SK-N-SH treated with all-trans-retinoic acid at 6 μM for 48 hours (cell line): ENCODE data around the gene TMEM203.
A peak's percentile ranks its signal among the peaks of the same experiment; 100 is the strongest.

Source experiments
- ATAC-seq: fragments of 200-7000 bp; cut with Tn5 transposase; 3 replicates; pipeline ENCODE4 v1.9.1; 2020; ENCODE audit warnings: mild to moderate bottlenecking, moderate library complexity
- ARNTL ChIP-seq: fragments of 450-650 bp; formaldehyde crosslinking; IDR thresholded peaks from 2 replicates; pipeline ENCODE4 v1.5.0; 2020; ENCODE audit warnings: low read depth, mild to moderate bottlenecking, moderate library complexity, borderline replicate concordance
- CREB5 ChIP-seq: fragments of 250-450 bp; sonication (Bioruptor Pico); IDR thresholded peaks from 2 replicates; pipeline ENCODE4 v1.5.1; 2020; ENCODE audit warnings: low read depth, mild to moderate bottlenecking, moderate library complexity
- ESRRG ChIP-seq: fragments of 250-450 bp; sonication (Bioruptor Pico); IDR thresholded peaks from 2 replicates; pipeline ENCODE4 v1.6.1; 2021; ENCODE audit warnings: mild to moderate bottlenecking
- OSR1 ChIP-seq: fragments of 250-450 bp; sonication (Bioruptor Pico); IDR thresholded peaks from 2 replicates; pipeline ENCODE4 v1.8.0; 2022; ENCODE audit warnings: moderate library complexity, mild to moderate bottlenecking, inconsistent platforms
- PATZ1 ChIP-seq: fragments of 250-450 bp; sonication (Bioruptor Pico); IDR thresholded peaks from 2 replicates; pipeline ENCODE4 v1.8.0; 2020; ENCODE audit warnings: mild to moderate bottlenecking, moderate library complexity, borderline replicate concordance
- RARB ChIP-seq: fragments of 250-450 bp; sonication (Bioruptor Pico); IDR thresholded peaks from 2 replicates; pipeline ENCODE4 v1.8.0; 2021; ENCODE audit warnings: mild to moderate bottlenecking, moderate library complexity
- SNAI2 ChIP-seq: fragments of 250-450 bp; sonication (Bioruptor Pico); IDR thresholded peaks from 2 replicates; pipeline ENCODE4 v1.5.0; 2020; ENCODE audit warnings: mild to moderate bottlenecking, moderate library complexity
- TCF4 ChIP-seq: fragments of 250-450 bp; sonication (Bioruptor Pico); IDR thresholded peaks from 2 replicates; pipeline ENCODE4 v1.8.0; 2021; ENCODE audit warnings: mild to moderate bottlenecking, moderate library complexity, borderline replicate concordance
- TOX ChIP-seq: fragments of 250-450 bp; sonication (Bioruptor Pico); IDR thresholded peaks from 2 replicates; pipeline ENCODE4 v1.8.0; 2021; ENCODE audit warnings: mild to moderate bottlenecking, moderate library complexity, borderline replicate concordance
- ZC3H10 ChIP-seq: fragments of 250-450 bp; sonication (Bioruptor Pico); IDR thresholded peaks from 2 replicates; pipeline ENCODE4 v1.5.1; 2021; ENCODE audit warnings: mild to moderate bottlenecking, moderate library complexity
- ZFP3 ChIP-seq: fragments of 250-450 bp; sonication (Bioruptor Pico); IDR thresholded peaks from 2 replicates; pipeline ENCODE4 v1.5.0; 2020; ENCODE audit warnings: mild to moderate bottlenecking, moderate library complexity
- ZNF565 ChIP-seq: fragments of 450-650 bp; formaldehyde crosslinking; conservative IDR thresholded peaks from 2 replicates; pipeline ENCODE4 v1.5.0; 2020; ENCODE audit warnings: low read depth, mild to moderate bottlenecking, moderate library complexity
- ZNF8 ChIP-seq: fragments of 450-650 bp; formaldehyde crosslinking; IDR thresholded peaks from 2 replicates; pipeline ENCODE4 v1.5.0; 2020; ENCODE audit warnings: mild to moderate bottlenecking, moderate library complexity
- TF ChIP-seq, protein P1 (sequence below): fragments of 250-450 bp; sonication (Bioruptor Pico); IDR thresholded peaks from 2 replicates; pipeline ENCODE4 v1.5.0; 2020; ENCODE audit warnings: mild to moderate bottlenecking, moderate library complexity

The TMEM203 gene, protein sequence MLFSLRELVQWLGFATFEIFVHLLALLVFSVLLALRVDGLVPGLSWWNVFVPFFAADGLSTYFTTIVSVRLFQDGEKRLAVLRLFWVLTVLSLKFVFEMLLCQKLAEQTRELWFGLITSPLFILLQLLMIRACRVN

DNA sequence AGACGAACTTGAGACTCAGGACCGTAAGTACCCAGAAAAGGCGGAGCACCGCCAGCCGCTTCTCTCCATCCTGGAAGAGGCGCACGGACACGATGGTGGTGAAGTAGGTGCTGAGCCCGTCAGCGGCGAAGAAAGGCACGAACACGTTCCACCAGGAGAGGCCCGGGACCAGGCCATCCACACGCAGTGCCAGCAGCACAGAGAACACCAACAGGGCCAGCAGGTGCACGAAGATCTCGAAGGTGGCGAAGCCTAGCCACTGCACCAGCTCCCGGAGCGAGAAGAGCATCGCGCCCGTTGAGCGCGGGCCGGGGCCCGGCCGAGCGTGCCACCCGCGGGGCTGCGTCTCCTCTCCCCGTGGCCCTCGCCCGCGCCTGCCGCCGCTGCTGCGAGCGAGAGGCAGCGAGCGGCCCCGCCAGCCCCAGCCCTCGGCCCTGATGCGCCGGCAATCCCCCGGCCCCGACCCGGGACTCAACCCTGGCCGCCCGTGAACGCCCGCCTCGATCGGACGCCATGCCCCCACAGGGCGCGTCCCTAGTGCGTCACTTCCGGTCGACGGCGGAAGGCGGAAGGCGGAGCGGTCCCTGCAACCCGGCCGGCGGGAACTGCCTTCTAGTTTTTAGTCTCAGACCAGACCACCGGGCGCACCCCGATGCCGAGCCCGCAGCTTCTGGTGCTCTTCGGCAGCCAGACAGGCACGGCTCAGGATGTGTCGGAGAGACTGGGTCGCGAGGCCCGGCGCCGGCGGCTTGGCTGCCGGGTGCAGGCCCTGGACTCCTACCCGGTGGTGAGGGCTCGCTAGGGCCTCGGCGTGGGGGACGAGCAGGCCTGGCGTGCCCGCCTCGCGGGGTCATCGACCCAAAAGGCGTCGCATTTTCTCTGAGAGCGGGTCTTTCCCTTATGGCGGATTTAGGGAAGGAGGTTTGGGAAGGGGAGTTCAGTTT is at the start of gene TMEM203, which contains the start of gene NDOR1:
Gene TMEM203 (minus strand): TSS at position 523 of the 944 bp plus-strand sequence. CDS start 234 bp downstream, at position 289.
Gene NDOR1 (plus strand): TSS at position 575 of the 944 bp plus-strand sequence. CDS start 78 bp downstream, at position 653.
- ATAC-seq = peak; percentile 53
- TF ChIP-seq OSR1 (no peak), ZNF565 (CRISPR knock-in tag) (no peak), SNAI2 (CRISPR knock-in tag) (no peak), ZFP3 (0 out of 2 replicates have a peak, but pooled peaks have one; percentile 32), CREB5 (CRISPR knock-in tag) (no peak)

- peak; percentile 83 for ATAC-seq
- no peak for TF ChIP-seq ESRRG
- 0 out of 2 replicates have a peak, but pooled peaks have one; percentile 15 for TF ChIP-seq ZC3H10
These were observed 49.4 kb upstream of the TMEM203 start, which contains the start of gene NELFB for GRCh38 chr9:137254624-137255447. Gene NELFB, plus strand, starts transcription at chr9:137255327.

GRCh38 chr9:137253717-137254623 is 48.5 kb upstream of the TMEM203 start:
- TF ChIP-seq ZFP3 = peak; percentile 97
- TF ChIP-seq CREB5 (CRISPR knock-in tag) = no peak
- TF ChIP-seq, protein P1, sequence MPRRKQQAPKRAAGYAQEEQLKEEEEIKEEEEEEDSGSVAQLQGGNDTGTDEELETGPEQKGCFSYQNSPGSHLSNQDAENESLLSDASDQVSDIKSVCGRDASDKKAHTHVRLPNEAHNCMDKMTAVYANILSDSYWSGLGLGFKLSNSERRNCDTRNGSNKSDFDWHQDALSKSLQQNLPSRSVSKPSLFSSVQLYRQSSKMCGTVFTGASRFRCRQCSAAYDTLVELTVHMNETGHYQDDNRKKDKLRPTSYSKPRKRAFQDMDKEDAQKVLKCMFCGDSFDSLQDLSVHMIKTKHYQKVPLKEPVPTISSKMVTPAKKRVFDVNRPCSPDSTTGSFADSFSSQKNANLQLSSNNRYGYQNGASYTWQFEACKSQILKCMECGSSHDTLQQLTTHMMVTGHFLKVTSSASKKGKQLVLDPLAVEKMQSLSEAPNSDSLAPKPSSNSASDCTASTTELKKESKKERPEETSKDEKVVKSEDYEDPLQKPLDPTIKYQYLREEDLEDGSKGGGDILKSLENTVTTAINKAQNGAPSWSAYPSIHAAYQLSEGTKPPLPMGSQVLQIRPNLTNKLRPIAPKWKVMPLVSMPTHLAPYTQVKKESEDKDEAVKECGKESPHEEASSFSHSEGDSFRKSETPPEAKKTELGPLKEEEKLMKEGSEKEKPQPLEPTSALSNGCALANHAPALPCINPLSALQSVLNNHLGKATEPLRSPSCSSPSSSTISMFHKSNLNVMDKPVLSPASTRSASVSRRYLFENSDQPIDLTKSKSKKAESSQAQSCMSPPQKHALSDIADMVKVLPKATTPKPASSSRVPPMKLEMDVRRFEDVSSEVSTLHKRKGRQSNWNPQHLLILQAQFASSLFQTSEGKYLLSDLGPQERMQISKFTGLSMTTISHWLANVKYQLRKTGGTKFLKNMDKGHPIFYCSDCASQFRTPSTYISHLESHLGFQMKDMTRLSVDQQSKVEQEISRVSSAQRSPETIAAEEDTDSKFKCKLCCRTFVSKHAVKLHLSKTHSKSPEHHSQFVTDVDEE (CRISPR knock-in tag) = no peak
- peak; percentile 8 for ATAC-seq

- TF ChIP-seq PATZ1 (CRISPR knock-in tag) (no peak), ZFP3 (no peak), OSR1 (no peak), SNAI2 (CRISPR knock-in tag) (no peak), ARNTL (CRISPR knock-in tag) (no peak), RARB (no peak), ZNF8 (CRISPR knock-in tag) (no peak), ZC3H10 (no peak), TCF4 (CRISPR knock-in tag) (no peak), TOX (CRISPR knock-in tag) (no peak)
- ATAC-seq = no peak
These were observed 47.4 kb upstream of the TMEM203 start for GRCh38 chr9:137252555-137253506.
